HL-60 (cell line): ENCODE results near the gene TMEM39B.
A peak's percentile ranks its signal among the peaks of the same experiment; 100 is the strongest.
"Not testable (repeated sequence)": the region's sequence is repeated elsewhere in the genome, so short reads cannot be mapped to it uniquely, and the experiment has no call there.

Experiments
- GABPA ChIP-seq: IDR thresholded peaks from 2 replicates; pipeline ENCODE4 v1.6.1; 2012; ENCODE audit warnings: low read depth
- POLR2AphosphoS5 ChIP-seq: IDR thresholded peaks from 2 replicates; pipeline ENCODE4 v1.6.1; 2012; ENCODE audit warnings: low read depth
- REST ChIP-seq: IDR thresholded peaks from 2 replicates; pipeline ENCODE4 v1.6.1; 2012; ENCODE audit warnings: low read depth; ENCODE audit not compliant: insufficient replicate concordance
- TF ChIP-seq, protein P1 (sequence below): IDR thresholded peaks from one replicate; pipeline ENCODE4 v1.5.1; 2011; ENCODE audit warnings: low read length, control low read depth, inconsistent platforms; ENCODE audit not compliant: insufficient read depth

DNA sequence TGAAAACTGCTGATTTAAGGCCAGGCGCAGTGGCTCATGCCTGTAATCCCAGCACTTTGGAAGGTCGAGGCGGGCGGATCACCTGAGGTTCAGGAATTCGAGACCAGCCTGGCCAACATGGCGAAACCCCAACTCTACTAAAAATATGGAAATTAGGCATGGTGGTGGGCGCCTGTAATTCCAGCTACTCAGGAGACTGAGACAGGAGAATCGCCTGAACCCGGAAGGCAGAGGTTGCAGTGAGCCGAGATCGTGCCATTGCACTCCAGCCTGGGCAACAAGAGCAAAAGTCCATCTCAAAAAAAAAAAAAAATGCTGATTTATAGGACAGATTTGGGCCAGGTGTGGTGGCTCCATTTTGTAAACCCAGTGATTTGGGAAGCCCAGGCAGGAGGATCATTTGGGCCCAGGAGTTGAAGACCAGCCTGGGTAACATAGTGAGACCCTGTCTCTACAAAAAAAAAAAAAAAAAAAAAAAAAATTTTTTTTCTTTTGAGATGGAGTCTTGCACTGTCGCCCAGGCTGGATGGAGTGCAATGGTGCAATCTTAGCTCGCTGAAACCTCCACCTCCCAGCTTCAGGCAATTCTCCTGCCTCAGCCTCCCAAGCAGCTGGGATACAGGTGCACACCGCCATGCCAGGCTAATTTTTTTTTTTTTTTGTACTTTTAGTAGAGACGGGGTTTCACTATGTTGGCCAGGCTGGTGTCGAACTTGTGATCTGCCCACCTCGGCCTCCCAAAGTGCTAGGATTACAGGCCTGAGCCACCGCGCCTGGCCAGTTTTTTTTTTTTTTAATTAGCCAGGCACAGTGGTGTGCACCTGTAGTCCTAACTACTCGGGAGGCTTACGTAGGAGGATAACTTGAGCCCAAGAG, 6.9 kb upstream of the TMEM39B start:
- TF ChIP-seq, protein P1, sequence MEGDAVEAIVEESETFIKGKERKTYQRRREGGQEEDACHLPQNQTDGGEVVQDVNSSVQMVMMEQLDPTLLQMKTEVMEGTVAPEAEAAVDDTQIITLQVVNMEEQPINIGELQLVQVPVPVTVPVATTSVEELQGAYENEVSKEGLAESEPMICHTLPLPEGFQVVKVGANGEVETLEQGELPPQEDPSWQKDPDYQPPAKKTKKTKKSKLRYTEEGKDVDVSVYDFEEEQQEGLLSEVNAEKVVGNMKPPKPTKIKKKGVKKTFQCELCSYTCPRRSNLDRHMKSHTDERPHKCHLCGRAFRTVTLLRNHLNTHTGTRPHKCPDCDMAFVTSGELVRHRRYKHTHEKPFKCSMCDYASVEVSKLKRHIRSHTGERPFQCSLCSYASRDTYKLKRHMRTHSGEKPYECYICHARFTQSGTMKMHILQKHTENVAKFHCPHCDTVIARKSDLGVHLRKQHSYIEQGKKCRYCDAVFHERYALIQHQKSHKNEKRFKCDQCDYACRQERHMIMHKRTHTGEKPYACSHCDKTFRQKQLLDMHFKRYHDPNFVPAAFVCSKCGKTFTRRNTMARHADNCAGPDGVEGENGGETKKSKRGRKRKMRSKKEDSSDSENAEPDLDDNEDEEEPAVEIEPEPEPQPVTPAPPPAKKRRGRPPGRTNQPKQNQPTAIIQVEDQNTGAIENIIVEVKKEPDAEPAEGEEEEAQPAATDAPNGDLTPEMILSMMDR, result not testable (repeated sequence)
- TF ChIP-seq POLR2AphosphoS5, result peak; percentile 28; the same call in 1 of the 2 replicates
- not testable (repeated sequence) for TF ChIP-seq REST
- 0 out of 2 replicates have a peak, but pooled peaks have one; percentile 12 for TF ChIP-seq GABPA
